Tibial nerve (tissue), 4 donors: ENCODE measurements around the gene RBBP5.

Experiments
- EP300 ChIP-seq, 2 donors: sonication (generic); formaldehyde crosslinking; IDR thresholded peaks; one replicate each; pipeline ENCODE4 v1.6.1; 2017; ENCODE audit warnings: antibody characterized with exemption in 2 of 2, mild to moderate bottlenecking in 1 of 2
- POLR2A ChIP-seq, 2 donors: fragments of 450-650 bp; IDR thresholded peaks; one replicate each; pipeline ENCODE4 v1.6.1; 2017; ENCODE audit warnings: antibody characterized with exemption in 2 of 2, mild to moderate bottlenecking in 2 of 2, moderate library complexity in 2 of 2
- TF ChIP-seq, protein P1 (sequence below), 5 experiments: fragments of 200-600 bp in 3 of 5; fragments of 450-650 bp in 2 of 5; sonication (generic) in 3 of 5; IDR thresholded peaks; one replicate each; pipeline ENCODE4 v1.5.1; 2016 to 2019; ENCODE audit warnings: antibody characterized with exemption in 5 of 5, mild to moderate bottlenecking in 3 of 5, moderate library complexity in 2 of 5

DNA sequence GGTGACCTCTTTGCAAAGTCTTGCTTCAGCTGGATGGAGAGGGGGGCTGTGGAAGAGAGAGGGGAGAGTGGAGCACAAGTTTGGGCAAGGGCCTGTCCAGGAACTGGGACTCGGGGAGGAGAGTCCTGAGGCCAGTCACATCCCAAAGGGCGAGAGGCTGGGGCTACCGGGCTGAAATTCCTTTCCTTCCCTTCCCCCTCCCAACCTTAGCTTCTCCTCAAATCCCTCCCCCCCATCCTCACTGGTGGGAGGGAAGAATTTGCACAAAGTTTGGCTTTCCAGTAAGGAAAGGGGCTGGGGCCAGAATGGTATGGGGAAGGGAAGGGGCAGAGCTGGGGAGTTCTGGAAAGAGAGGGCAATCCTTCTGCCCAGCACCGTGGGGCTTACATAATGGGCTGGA lies 77.9 kb downstream of the RBBP5 start:
- TF ChIP-seq, protein P1, sequence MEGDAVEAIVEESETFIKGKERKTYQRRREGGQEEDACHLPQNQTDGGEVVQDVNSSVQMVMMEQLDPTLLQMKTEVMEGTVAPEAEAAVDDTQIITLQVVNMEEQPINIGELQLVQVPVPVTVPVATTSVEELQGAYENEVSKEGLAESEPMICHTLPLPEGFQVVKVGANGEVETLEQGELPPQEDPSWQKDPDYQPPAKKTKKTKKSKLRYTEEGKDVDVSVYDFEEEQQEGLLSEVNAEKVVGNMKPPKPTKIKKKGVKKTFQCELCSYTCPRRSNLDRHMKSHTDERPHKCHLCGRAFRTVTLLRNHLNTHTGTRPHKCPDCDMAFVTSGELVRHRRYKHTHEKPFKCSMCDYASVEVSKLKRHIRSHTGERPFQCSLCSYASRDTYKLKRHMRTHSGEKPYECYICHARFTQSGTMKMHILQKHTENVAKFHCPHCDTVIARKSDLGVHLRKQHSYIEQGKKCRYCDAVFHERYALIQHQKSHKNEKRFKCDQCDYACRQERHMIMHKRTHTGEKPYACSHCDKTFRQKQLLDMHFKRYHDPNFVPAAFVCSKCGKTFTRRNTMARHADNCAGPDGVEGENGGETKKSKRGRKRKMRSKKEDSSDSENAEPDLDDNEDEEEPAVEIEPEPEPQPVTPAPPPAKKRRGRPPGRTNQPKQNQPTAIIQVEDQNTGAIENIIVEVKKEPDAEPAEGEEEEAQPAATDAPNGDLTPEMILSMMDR (IDR thresholded peaks at IDR 0.05) = no peak
- TF ChIP-seq POLR2A (IDR thresholded peaks at IDR 0.05) = no peak
- no peak for TF ChIP-seq EP300 (IDR thresholded peaks at IDR 0.05)
